Panc1 (cell line): ENCODE results near the gene VSIG1.

ENCODE experiments used
- POLR2AphosphoS5 ChIP-seq: IDR thresholded peaks from 2 replicates; pipeline ENCODE4 v1.6.1; 2012; ENCODE audit warnings: mild to moderate bottlenecking, low read depth, low read length, moderate library complexity
- SIN3A ChIP-seq: IDR thresholded peaks from 2 replicates; pipeline ENCODE4 v1.6.1; 2012; ENCODE audit warnings: low read depth, mild to moderate bottlenecking, low read length, moderate library complexity, borderline replicate concordance; ENCODE audit not compliant: insufficient read depth
- TF ChIP-seq, protein P1 (sequence below): fragments of 450-650 bp; IDR thresholded peaks from 2 replicates; pipeline ENCODE4 v1.5.1; 2017; ENCODE audit warnings: mild to moderate bottlenecking

- no peak for TF ChIP-seq POLR2AphosphoS5
- TF ChIP-seq, protein P1, sequence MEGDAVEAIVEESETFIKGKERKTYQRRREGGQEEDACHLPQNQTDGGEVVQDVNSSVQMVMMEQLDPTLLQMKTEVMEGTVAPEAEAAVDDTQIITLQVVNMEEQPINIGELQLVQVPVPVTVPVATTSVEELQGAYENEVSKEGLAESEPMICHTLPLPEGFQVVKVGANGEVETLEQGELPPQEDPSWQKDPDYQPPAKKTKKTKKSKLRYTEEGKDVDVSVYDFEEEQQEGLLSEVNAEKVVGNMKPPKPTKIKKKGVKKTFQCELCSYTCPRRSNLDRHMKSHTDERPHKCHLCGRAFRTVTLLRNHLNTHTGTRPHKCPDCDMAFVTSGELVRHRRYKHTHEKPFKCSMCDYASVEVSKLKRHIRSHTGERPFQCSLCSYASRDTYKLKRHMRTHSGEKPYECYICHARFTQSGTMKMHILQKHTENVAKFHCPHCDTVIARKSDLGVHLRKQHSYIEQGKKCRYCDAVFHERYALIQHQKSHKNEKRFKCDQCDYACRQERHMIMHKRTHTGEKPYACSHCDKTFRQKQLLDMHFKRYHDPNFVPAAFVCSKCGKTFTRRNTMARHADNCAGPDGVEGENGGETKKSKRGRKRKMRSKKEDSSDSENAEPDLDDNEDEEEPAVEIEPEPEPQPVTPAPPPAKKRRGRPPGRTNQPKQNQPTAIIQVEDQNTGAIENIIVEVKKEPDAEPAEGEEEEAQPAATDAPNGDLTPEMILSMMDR: no peak
- no peak for TF ChIP-seq SIN3A
Observed at GRCh38 chrX:108097380-108097779, 52.5 kb downstream of the VSIG1 start.
